Peyer's patch (tissue), 4 donors: ENCODE results near the gene N4BP2.

ENCODE experiments used
- CTCF ChIP-seq, 6 experiments: fragments of 450-650 bp in 4 of 6; fragments of 200-600 bp in 2 of 6; sonication (generic) in 1 of 6; IDR thresholded peaks; one replicate each; pipeline ENCODE4 v1.5.1; 2017 to 2019; ENCODE audit warnings: antibody characterized with exemption in 6 of 6, mild to moderate bottlenecking in 3 of 6, moderate library complexity in 1 of 6
- POLR2A ChIP-seq, 2 donors: fragments of 450-650 bp; IDR thresholded peaks; one replicate each; pipeline ENCODE4 v1.5.1; 2017; ENCODE audit warnings: antibody characterized with exemption in 2 of 2, mild to moderate bottlenecking in 2 of 2, moderate library complexity in 2 of 2

GRCh38 chr4:40122941-40123340 is 66.3 kb downstream of the N4BP2 start:
- TF ChIP-seq CTCF (IDR thresholded peaks at IDR 0.05): no peak
- TF ChIP-seq POLR2A (IDR thresholded peaks at IDR 0.05): no peak
